ENCODE measurements around the gene ZNF19. TPM values are rescaled to one million over a fixed set of nuclear protein-coding genes. Genes with fewer than 3 reads are reported as not detected.

Gene ZNF19
- total and polyA plus RNA-seq, 9 of the 15 experiments (the other 6 are each of a cell fraction or from before 2014, with no cell fraction given): 1.2 to 2.8 (median 1.8) TPM

GRCh38 chr16:71461686-71462648, 27.2 kb downstream of the ZNF19 start, which contains the start of gene ZNF23 (continued):
- peak; percentile 84 for TF ChIP-seq E2F8 (IDR thresholded peaks at IDR 0.05; ENCODE audit: low read depth, partially characterized antibody)
- no peak for TF ChIP-seq MYBL2 (IDR thresholded peaks at IDR 0.05; ENCODE audit: low read depth)
- TF ChIP-seq MYBL2 (CRISPR knock-in tag; IDR thresholded peaks at IDR 0.05; ENCODE audit: borderline replicate concordance): no peak
- 0 out of 2 replicates have a peak, but pooled peaks have one; percentile 25 for TF ChIP-seq ELF4 (CRISPR knock-in tag; IDR thresholded peaks at IDR 0.05)
- TF ChIP-seq CSDE1 (IDR thresholded peaks at IDR 0.05): peak in 1 of 2 experiments; percentile 25; a peak in 1 of 4 replicates
- TF ChIP-seq SIRT6 (IDR thresholded peaks at IDR 0.05; ENCODE audit: low read depth, low read length): no peak
- peak; percentile 100 for TF ChIP-seq GABPB1 (CRISPR knock-in tag; IDR thresholded peaks at IDR 0.05)
- TF ChIP-seq ZNF12 (CRISPR knock-in tag; IDR thresholded peaks at IDR 0.05): 0 out of 2 replicates have a peak, but pooled peaks have one; percentile 24
- TF ChIP-seq, protein P1, sequence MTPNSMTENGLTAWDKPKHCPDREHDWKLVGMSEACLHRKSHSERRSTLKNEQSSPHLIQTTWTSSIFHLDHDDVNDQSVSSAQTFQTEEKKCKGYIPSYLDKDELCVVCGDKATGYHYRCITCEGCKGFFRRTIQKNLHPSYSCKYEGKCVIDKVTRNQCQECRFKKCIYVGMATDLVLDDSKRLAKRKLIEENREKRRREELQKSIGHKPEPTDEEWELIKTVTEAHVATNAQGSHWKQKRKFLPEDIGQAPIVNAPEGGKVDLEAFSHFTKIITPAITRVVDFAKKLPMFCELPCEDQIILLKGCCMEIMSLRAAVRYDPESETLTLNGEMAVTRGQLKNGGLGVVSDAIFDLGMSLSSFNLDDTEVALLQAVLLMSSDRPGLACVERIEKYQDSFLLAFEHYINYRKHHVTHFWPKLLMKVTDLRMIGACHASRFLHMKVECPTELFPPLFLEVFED (CRISPR knock-in tag; conservative IDR thresholded peaks at IDR 0.05): no peak
- TF ChIP-seq RCOR1 (IDR thresholded peaks at IDR 0.05; ENCODE audit: borderline replicate concordance in 1 of 2, low read depth in 2 of 2, low read length in 2 of 2): peak in 1 of 2 experiments; percentile 77; a peak in 2 of 4 replicates
- peak in 1 of 2 experiments; percentile 73; a peak in 1 of 3 replicates for TF ChIP-seq CBX3 (IDR thresholded peaks at IDR 0.05; ENCODE audit: borderline replicate concordance in 1 of 2, low read length in 2 of 2)
- no peak for TF ChIP-seq CBX8 (IDR thresholded peaks at IDR 0.05; ENCODE audit: borderline replicate concordance, extremely low read depth, low read depth, low read length, poor library complexity, severe bottlenecking)
- TF ChIP-seq, protein P2, sequence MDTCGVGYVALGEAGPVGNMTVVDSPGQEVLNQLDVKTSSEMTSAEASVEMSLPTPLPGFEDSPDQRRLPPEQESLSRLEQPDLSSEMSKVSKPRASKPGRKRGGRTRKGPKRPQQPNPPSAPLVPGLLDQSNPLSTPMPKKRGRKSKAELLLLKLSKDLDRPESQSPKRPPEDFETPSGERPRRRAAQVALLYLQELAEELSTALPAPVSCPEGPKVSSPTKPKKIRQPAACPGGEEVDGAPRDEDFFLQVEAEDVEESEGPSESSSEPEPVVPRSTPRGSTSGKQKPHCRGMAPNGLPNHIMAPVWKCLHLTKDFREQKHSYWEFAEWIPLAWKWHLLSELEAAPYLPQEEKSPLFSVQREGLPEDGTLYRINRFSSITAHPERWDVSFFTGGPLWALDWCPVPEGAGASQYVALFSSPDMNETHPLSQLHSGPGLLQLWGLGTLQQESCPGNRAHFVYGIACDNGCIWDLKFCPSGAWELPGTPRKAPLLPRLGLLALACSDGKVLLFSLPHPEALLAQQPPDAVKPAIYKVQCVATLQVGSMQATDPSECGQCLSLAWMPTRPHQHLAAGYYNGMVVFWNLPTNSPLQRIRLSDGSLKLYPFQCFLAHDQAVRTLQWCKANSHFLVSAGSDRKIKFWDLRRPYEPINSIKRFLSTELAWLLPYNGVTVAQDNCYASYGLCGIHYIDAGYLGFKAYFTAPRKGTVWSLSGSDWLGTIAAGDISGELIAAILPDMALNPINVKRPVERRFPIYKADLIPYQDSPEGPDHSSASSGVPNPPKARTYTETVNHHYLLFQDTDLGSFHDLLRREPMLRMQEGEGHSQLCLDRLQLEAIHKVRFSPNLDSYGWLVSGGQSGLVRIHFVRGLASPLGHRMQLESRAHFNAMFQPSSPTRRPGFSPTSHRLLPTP (IDR thresholded peaks at IDR 0.05; ENCODE audit: borderline replicate concordance, extremely low read depth, insufficient read length): no peak
- TF ChIP-seq NFIC (IDR thresholded peaks at IDR 0.05): peak; percentile 33; the same call in 1 of the 2 replicates
- TF ChIP-seq FOXK2 (conservative IDR thresholded peaks at IDR 0.05 in 1 of 2, IDR thresholded peaks at IDR 0.05 in 1 of 2; ENCODE audit: low read depth in 2 of 2): peak; percentile 57 to 67; a peak in 1 of 4 replicates
- no peak for TF ChIP-seq FUS (optimal IDR thresholded peaks at IDR 0.05; ENCODE audit: low read depth, low read length)
- peak; percentile 68 for TF ChIP-seq U2AF1 (optimal IDR thresholded peaks at IDR 0.05; ENCODE audit: low read depth, low read length)
- peak; percentile 35 for TF ChIP-seq HNRNPLL (IDR thresholded peaks at IDR 0.05; ENCODE audit: low read depth, low read length, poor library complexity, severe bottlenecking)
